GM21576 (cell line): ENCODE data around the gene KAT7.

Source experiments
- ATAC-seq: cut with Tn5 transposase; IDR thresholded peaks from one replicate; pipeline ENCODE4 v1.9.1; 2021; ENCODE audit warnings: mild to moderate bottlenecking, moderate library complexity; ENCODE audit not compliant: unreplicated experiment

Gene KAT7

DNA sequence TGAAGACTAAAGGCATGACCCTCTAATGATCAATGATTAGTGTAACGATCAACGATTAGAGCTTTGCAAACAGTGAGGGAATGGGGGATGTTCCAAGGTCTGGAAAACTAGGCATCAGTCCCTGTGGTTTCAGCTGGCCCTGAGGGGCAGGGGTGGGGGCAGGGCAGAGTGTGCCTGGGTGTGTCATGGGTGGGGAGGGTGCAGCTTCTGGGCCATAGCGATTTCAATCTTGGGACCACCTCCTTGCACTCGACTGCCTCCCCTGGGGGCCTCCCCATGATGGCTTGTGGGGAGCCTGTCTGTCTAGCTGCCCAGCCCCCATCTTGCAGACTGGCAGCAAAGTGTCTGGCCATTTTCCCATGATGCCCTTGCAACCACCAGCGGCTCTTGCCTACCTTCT is 51.0 kb downstream of the KAT7 start:
- ATAC-seq: no peak

DNA sequence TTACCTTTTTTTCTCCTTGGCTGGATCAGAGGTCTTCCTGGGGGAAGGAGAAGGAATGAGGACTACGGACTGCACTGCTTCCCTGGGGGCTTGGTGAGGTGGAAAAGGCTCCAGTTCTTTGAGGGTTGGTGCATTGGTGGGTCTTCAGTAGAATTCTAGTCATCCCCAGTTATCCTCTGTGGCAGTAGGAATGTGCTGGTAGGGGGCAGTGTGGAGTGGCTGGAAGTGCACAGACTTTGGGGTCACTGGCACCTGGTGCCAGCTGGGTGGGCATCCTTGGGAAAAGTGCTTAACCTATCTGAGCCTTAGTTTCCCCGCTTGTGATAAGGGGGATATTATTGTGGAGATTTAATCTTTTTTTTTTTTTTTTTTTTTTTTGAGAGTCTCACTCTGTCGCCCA is 53.1 kb downstream of the KAT7 start:
- no peak for ATAC-seq

DNA sequence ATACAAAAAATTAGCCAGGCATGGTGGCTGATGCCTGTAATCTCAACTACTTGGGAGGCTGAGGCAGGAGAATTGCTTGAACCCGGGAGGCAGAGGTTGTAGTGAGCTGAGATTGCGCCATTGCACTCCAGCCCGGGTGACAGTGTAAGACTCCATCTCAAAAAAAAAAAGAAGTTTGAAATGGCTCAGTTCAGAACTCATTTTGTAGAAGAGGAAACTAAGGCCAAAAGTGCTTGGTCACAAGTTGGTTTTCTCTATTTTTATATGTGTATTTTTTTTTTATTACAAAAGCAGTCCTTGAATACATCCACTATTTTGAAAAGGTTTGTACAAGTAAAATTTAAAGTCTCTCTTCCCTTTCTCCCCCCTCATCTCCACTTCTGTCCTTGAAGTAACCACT is 53.9 kb downstream of the KAT7 start:
- no peak for ATAC-seq

DNA sequence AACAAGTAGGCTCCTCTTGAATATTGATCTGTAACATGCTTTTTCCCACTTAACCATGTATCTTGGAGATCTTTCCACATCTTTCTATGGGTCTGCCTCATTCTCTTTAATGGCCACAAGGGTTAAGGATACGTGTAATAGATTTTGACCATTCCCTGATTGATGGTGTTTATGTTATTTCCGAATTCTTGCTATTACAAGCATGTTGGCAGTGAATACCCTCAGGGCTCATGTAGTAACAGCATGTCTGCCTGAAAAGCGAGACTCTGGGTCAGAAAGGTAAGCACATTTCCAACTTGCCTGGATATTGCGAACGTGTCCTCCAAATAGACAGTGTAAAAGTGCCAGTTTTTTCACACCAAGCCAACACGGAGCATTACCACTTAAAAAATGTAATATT is 54.4 kb downstream of the KAT7 start:
- no peak for ATAC-seq

DNA sequence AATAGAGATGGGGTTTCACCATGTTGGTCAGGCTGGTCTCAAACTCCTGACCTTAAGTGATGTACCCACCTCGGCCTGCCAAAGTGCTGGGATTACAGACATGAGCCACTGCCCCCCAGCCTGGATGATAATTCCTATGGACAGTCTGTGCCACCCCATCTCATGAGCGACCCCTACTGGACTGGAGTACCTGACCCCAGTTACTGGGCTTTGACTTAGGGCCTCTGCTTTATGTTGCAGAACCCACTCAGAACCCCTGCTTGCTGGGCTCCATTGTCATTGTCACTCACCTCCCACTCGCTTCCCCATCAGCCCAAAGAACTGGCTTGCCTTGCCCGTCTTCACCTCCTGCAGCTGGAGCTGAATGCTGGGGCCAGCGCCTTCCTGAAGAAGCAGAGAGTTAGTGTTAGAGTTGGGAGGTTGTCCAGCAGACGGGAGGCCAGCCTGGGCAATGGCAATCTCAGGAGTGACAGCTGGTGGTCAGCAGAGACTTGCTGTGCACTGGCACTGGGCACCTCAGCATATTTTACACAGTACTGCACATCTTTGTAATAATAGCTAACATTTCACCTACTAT is 55.4 kb downstream of the KAT7 start:
- ATAC-seq: no peak

GRCh38 chr17:49845321-49845720 is 56.8 kb downstream of the KAT7 start:
- ATAC-seq: no peak

GRCh38 chr17:49846938-49847712 is 58.6 kb downstream of the KAT7 start:
- no peak for ATAC-seq

DNA sequence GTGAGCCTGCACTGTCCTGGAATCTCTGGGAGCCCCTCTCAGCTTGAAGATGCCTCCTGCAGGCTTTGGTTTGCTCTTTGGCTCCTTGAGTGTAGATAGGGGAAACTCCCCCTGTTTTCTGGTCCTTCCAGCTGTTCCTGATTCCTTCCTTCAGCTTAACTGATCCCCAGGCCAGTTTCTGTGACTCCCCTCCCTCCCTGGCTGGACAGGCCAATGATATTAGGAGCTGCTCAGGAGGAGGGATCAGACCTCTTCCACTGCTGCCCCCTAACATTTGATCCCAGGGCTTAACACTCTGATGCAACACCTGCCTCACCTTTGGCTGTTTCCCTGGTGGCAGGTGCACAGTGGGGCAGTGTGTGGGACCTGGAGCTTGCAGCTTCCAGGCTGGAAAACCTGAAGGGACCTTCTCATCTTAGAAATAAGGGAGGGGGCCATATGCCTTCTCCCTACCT is 59.6 kb downstream of the KAT7 start, which contains the start of gene TAC4:
TAC4 (minus strand) TSS at position 51 of the 455 bp plus-strand sequence. CDS start 52 bp downstream, outside the sequence.
- no peak for ATAC-seq

DNA sequence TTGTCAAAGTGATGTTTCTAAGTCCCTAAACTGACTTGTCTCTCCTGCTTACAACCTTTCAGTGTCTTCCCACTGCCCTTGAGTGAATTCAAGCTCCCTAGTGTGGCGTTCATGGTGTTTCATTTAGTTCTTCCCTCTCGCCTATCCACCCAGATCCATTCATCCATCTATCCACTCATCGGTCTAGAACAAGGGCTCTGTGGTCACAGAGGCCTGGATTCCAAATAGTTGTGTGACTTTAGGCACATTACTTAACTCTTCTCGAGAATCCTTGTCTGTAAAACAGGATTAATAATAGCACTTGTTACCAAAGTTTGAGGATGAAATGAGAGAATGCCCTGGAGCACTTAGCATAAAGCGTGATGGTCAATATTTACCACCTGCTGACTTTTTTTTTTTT is 60.3 kb downstream of the KAT7 start:
- ATAC-seq: no peak

- no peak for ATAC-seq
Observed at GRCh38 chr17:49850218-49850610, 61.7 kb downstream of the KAT7 start.

- no peak for ATAC-seq
Observed at GRCh38 chr17:49850772-49851386, 62.4 kb downstream of the KAT7 start.

GRCh38 chr17:49851387-49852291 is 63.2 kb downstream of the KAT7 start:
- no peak for ATAC-seq

DNA sequence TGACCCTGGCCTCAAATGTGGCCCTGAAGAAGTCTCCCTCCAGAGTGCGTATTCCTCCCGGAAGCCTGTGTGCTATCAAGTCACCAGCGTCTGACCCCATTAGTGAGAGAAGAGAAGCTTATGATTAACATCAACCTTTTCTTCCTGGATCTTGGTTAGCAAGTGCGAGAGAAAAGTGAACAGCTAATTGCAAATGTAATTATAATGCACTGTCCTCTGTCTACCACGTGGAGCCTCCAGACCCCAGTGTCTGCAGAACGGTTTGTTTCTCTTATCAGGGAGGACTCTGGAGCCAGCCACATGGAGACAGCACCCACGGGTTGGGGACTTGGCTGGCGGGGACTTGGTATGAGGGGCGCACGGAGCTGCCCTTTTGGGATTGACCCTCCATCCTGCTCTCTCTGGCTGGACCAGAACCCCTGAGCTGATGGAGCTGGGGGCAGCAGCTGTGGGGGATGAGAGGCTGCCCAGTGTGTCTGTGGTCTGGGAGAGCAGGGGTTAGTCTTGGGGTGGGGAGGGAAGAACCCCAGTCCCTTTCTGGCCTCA is 65.1 kb downstream of the KAT7 start:
- ATAC-seq: no peak

- no peak for ATAC-seq
Observed at GRCh38 chr17:49854126-49854525, 65.6 kb downstream of the KAT7 start.

- ATAC-seq: no peak
Observed at GRCh38 chr17:49858796-49859195, 70.3 kb downstream of the KAT7 start.

GRCh38 chr17:49859991-49860953 is 71.8 kb downstream of the KAT7 start:
- ATAC-seq: no peak

- ATAC-seq: no peak
Observed at GRCh38 chr17:49861150-49861884, 72.8 kb downstream of the KAT7 start.

- ATAC-seq: no peak
Observed at GRCh38 chr17:49862781-49863331, 74.4 kb downstream of the KAT7 start.

DNA sequence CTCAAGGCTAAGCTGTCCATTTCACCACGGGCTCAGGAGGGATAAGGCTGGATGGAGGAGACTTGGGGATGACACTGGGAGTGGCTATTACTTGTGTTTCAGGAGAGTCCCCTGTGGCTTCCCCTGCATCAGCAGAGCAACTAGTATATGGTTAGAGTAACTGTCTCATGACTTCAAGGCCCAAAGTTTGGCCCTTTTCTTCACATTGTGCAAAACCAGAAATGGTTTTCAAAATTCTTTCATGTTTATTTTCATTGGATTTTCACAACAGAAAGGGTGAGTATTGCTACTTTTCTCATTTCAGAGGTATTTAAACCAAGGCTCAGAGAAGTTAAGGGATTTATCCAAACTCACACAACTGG is 77.5 kb downstream of the KAT7 start:
- no peak for ATAC-seq
